Suppressor macrophage treated with lipopolysaccharide for 1 hour (primary cell): Measurements from ENCODE around the gene RNU6-9.
"Not testable (repeated sequence)": the region's sequence is repeated elsewhere in the genome, so short reads cannot be mapped to it uniquely, and the experiment has no call there.

Experiments used
- DNase-seq, 3 donors: peaks; one replicate each; pipeline ENCODE4 v3.0.0-alpha.2; 2020 to 2022

The RNU6-9 gene

GRCh38 chr19:861756-862580 is 31.3 kb upstream of the RNU6-9 start:
- DNase-seq: peak; percentile 64 to 89 (median 72)

DNA sequence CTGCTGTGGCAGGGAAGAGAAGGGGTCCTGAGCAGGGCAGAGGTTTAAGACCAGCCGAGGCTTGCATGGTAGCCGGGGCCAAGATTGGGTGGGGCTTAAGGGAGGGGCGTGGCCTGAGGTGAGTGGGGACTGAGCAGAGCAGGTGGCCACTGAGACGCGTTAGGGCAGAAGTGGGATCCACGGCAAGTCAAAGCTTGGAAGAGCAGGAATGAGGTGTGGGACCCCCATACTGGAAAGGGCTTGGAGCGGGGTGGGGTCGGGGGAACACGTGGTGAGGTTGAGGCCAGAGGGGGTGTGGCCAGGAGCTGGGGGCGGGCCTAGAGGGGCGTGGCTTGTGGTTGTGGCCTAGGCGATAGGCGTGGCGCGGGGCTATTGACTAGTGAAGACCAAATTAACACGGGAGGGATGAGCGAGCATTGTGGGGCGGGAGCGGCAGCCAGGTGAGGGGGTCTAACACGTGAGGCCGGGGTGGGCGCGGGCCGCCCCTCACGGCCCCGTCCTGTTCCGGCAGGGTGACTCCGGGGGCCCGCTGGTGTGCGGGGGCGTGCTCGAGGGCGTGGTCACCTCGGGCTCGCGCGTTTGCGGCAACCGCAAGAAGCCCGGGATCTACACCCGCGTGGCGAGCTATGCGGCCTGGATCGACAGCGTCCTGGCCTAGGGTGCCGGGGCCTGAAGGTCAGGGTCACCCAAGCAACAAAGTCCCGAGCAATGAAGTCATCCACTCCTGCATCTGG is 30.5 kb upstream of the RNU6-9 start:
- peak; percentile 69 to 86 (median 77) for DNase-seq

GRCh38 chr19:863315-863620 is 30.0 kb upstream of the RNU6-9 start:
- no peak for DNase-seq

DNA sequence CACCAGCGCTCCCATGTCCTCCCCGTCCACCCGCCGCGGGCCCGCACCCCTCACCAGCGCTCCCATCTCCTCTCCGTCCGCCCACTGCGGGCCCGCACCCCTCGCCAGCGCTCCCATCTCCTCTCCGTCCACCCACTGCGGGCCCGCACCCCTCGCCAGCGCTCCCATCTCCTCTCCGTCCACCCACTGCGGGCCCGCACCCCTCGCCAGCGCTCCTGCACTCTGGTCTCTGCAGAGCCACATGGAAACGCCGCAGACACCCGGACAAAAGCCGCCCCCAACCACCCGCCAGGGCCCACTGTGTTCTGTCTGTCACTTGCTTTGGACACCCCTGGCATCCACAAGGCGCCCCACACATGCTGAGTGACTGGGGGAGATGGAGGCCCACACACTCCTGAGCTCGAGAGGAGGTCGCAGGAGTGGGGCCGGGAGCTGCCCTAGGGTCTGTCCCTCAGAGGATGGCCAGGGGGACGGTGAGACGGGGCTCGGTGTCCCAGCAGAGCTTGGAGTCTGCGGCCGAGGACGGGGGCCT is 26.4 kb upstream of the RNU6-9 start:
- no peak for DNase-seq

DNA sequence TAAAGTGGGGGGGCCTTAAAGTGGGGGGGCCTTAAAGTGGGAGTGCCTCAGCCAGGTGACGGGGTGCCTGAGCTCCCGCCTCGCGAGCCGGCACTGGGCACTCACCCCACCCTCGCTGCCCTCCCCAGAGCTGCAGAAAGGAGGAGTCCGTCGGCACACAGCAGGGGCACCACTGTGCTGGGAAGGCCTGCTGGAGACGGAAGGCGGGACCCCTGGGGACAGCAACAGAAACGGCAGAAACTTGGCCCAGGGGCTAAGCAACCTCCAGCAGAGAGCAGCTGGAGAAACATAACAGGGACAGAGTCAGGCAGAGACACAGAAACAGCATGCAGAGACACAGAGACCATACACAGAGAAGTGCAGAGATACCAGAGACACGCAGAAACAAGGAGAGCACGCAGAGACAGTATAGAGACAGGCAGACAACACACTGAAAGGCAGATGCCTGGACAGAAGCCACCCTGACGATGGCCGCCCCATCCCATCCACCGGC is 25.9 kb upstream of the RNU6-9 start:
- DNase-seq: no peak

- no peak for DNase-seq
Measured at GRCh38 chr19:867855-868457, 25.3 kb upstream of the RNU6-9 start.

DNA sequence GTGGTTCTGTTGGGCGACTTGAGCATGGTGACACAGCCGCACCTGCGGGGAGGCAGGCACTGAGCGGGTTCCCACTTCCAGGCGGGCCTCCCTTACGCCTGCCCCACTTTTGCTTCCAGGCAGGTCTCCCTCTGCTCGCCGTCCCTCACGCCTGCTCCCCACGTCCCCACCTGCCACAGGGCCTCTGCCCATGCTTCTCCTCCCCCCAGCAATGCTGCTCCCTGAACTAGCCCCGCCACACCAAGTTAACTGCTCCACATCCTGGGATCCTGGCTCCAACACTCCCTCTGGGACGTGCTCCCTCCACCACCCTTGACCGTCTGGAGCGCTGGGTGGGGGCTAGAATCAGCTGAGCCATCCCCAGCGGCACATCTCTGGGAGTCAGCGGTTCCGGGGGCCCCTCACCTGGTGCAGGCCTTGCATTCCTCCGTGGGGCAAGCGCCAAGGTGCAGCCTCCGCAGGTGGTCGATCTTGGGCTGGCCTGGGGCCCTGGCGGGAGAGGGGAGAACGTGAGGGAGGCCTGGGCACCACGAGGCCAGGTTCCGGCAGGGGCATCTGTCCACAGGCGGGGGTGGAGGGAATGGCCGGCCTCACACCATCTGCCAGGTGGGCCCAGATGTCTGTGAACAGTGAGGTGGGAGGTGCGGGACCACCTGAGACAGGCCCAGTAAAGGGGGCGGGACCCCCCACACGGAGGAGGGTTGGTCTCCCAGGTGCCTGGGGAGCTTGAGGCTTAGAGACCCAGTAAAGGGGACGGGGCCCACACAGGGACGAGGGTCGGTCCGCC is 24.6 kb upstream of the RNU6-9 start:
- DNase-seq: no peak

- peak; percentile 54 to 71 (median 59) for DNase-seq
Measured at GRCh38 chr19:869245-870177, 23.8 kb upstream of the RNU6-9 start.

- no peak for DNase-seq
Measured at GRCh38 chr19:870314-870713, 23.0 kb upstream of the RNU6-9 start.

- DNase-seq: no peak
Measured at GRCh38 chr19:870963-871401, 22.3 kb upstream of the RNU6-9 start.

DNA sequence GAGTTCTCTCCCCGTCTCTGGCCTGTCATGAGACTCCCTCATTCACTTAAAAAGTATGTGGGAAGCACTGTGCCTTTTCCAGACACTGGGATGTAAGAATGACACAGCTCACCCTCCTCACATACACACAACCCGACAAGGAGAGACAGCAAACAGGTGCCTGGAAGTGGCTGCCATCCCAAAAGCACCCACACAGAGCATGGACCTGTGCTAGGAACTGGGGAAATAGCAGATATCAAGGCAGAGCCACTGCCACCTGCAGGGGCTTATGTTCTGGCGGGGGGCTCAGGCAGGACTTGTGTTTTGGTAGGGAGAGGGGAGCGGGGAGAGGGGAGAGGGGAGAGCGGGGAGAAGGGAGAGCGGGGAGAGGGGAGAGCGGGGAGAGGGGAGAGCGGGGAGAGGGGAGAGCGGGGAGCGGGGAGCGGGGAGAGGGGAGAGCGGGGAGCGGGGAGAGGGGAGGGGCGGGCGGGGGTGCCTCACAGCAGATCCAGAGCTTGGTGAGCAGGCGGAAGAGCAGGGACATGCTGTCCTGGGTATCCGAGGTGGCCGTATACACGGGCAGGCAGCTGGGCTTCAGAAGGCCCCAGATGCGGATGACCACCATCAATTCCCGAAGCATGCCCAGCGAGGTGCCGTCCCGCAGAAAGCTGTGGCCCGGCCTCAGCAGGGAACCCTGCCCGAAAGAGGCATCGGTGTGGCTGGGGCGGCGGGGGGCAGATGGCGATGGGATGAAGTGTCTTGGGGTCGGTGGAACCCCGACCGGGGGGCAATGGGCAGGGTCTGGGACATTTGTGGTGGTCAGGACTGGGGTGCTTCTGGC is 21.6 kb upstream of the RNU6-9 start:
- DNase-seq: no peak

DNA sequence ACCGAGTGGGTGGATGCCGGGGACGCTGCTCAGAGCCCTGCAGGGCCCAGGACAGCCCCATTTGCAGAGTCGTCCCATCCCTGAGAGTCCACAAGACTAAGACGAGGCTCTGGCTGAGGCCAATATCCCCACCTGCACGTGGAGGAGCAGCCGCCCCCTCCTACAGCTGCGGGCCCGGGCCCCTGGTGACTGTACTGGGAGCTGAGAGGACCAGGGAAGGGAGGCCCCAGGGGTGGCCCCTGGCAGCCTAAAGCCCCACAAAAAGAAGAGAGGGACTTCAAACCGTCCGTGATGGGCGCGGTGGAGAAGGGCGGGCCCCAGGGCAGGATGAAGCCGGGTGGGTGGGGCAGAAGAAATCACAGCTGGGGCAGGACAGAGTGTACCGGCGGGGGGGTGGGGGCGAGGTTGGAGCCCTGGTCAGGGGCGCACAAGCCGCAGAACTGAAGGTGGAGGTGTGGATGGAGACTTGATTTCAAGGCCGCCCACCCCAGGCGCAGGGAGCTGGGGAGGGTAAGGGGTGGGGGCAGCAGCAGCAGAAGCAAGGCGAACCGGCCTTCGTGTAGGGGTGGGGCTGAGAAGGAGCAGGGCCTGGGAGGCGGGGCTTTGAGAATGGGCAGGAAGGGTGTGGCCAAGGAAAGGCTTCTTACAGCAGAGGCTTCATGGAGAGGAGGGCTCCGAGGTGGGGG is 20.9 kb upstream of the RNU6-9 start:
- DNase-seq: peak; percentile 63 to 81 (median 70)

DNA sequence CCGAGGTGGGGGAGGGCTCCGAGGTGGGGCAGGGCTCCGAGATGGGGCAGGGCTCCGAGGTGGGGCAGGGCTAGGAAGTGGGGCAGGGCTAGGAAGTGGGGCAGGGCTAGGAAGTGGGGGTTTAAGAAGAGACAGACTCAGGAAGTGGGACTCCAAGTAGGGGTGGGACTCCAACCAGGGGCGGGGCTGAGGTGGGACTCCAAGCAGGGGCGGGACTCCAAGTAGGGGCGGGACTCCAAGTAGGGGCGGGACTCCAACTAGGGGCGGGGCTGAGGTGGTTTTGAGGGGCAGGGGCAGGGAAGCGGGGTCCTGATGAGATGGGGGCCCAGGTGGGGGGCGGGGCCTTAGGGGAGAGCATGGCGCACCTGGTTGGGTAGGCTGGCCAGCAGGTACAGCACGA is 20.2 kb upstream of the RNU6-9 start:
- DNase-seq: peak; percentile 39 to 65 (median 51)

- no peak for DNase-seq
Measured at GRCh38 chr19:873561-874041, 19.7 kb upstream of the RNU6-9 start.

DNA sequence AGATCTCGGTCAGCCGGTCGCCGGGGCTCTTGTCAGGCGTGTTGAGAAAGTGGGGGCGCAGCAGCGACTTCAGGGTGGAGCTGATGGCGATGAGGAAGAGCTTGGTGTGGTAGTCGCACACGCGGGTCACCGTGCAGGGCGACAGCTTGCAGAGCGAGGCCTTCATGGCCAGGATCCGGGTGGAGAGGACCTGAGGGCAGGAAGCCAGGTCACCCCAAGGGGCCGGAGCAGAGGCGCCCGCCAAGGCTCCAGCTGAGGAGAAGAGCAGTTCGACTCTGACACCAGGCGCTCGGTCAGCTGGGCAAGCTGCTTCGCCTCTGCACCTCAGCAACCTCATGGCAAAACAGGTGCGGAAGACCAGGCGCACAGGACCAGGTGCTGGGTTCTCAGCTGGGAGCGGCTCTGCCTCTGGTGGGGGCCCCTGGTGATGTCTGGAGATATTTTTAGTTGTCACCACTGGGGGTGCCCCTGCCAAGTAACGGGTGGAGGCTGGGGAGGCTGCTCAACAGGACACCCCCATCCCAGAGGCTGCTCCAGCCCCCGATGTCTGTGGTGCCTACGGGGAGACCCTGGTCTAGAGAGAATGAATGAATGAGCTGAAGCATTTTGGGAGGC is 17.9 kb upstream of the RNU6-9 start:
- no peak for DNase-seq

DNA sequence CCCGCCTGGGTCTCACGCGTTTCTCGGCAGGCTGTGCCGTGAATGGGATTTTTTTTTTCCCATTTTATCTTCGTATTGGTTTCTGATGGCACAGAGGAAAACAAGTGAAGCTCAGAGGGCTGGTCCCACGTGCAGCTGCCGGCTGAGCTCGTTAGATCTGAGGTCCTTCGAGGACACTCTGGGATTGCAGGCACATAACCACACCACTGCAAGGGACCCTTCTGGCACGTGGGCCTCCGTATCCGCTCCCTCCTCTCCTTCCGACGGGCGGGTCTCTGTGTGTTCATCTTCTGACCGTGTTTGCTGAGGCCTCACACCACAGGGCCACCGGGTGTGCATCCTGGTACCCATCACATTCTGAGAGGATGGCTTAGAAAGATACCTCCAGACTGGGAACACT is 17.2 kb upstream of the RNU6-9 start:
- no peak for DNase-seq

DNA sequence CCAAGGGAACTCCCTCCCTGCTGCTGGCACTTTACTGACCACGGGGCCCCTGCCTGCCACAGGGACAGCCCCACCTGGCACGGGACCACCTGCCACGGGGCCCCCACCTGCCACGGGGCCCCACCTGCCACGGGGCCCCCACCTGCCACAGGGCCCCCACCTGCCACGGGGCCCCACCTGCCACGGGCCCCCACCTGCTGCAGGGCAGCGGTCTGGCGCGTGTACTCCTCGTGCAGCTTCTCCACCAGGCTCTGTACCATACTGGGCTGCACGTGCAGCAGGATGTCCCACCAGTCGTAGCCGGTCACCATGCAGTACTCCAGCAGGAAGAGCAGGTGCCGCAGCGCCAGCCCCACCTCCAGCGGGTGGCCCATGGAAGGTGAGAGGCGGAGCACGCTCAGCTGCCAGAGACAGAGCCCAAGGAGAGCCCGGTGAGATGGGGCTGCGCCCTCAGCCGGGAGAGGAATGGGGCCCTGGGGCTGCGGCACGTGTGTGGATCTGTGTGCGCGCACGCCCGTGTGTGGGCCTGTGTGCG is 16.4 kb upstream of the RNU6-9 start:
- DNase-seq: no peak

DNA sequence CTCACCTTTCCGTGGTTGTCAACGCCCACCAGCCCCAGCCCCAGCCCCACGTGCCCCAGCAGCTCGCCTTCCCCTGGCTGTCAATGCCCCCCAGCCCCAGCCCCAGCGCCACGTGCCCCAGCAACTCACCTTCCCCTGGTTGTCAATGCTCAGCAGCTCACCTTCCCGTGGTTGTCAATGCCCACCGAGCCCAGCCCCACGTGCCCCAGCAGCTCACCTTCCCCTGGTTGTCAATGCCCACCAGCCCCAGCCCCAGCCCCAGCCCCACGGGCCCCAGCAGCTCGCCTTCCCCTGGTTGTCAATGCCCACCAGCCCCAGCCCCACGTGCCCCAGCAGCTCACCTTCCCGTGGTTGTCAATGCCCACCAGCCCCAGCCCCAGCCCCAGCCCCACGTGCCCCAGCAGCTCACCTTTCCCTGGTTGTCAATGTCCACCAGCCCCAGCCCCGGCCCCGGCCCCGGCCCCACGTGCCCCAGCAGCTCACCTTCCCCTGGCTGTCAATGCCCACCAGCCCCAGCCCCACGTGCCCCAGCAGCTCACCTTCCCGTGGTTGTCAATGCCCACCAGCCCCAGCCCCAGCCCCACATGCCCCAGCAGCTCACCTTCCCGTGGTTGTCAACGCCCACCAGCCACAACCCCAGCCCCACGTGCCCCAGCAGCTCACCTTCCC is 15.2 kb upstream of the RNU6-9 start:
- DNase-seq: not testable (repeated sequence)
